Measurements from ENCODE around the gene UTP25. TPM values are rescaled to one million over a fixed set of nuclear protein-coding genes. Genes with fewer than 3 reads are reported as not detected.

UTP25 gene
- total RNA-seq, 2 experiments from 2014 or later, result 10.5 to 12.8 TPM

DNA sequence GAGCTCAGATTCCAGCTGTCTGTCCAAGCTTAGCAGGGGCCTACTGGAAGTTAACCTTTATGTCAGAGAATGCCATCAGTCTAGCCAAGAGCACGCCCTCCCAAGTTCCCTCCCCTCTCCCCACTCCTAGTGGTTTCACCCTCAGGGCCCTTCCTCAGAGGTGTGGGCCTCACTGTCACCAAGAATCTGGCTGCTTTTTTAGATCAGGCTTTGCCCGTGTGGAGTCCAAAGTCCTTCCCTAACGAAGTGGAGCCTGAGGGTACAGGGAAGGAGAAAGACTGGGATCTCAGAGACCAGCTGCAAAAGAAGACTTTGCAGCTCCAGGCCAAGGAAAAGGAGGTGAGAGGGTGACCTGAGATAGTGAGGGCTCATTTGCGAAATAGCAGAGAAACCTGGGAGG, 47.5 kb upstream of the UTP25 start:
- no peak overlapping the region for H3K27ac ChIP-seq (ENCODE audit: low read depth, low read length, poor library complexity, severe bottlenecking)
- peaks cover 71% of the 10 kb centered on the region for H3K36me3 ChIP-seq (ENCODE audit: insufficient read depth, low read length)
- no peaks in the 10 kb centered on the region for H3K9me2 ChIP-seq (ENCODE audit: insufficient read depth, low read length)
- ChIA-PET CTCF (ENCODE audit: unreplicated experiment) (no interaction called here), POLR2A (no interaction called here)
- H2AFZ ChIP-seq (ENCODE audit: low read length), result no peak overlapping the region
- no peak overlapping the region for H3K4me3 ChIP-seq (ENCODE audit: low read depth, low read length, poor library complexity, severe bottlenecking)
- no peak overlapping the region for H3K4me2 ChIP-seq (ENCODE audit: low read length)
- DNase-seq (ENCODE audit: low spot score), result no peak
- intact Hi-C loops (cut with micrococcal nuclease; ENCODE audit: unreplicated experiment), result loop anchor here (5.0 kb wide), 1 partner anchor 47 kb away; the partner anchor contains the start of gene UTP25
- no peaks in the 10 kb centered on the region for H4K20me1 ChIP-seq (ENCODE audit: insufficient read depth, low read length)
- no TSS peak for BruUV-seq (replicated peaks)
- peaks cover 8% of the 10 kb centered on the region; the same call in 1 of the 2 replicates for H3K79me2 ChIP-seq (ENCODE audit: insufficient read depth, low read depth, low read length)
- peaks cover 25% of the 10 kb centered on the region for H3K4me1 ChIP-seq (ENCODE audit: insufficient read depth, low read length, poor library complexity, severe bottlenecking)
- TF ChIP-seq, protein P1, sequence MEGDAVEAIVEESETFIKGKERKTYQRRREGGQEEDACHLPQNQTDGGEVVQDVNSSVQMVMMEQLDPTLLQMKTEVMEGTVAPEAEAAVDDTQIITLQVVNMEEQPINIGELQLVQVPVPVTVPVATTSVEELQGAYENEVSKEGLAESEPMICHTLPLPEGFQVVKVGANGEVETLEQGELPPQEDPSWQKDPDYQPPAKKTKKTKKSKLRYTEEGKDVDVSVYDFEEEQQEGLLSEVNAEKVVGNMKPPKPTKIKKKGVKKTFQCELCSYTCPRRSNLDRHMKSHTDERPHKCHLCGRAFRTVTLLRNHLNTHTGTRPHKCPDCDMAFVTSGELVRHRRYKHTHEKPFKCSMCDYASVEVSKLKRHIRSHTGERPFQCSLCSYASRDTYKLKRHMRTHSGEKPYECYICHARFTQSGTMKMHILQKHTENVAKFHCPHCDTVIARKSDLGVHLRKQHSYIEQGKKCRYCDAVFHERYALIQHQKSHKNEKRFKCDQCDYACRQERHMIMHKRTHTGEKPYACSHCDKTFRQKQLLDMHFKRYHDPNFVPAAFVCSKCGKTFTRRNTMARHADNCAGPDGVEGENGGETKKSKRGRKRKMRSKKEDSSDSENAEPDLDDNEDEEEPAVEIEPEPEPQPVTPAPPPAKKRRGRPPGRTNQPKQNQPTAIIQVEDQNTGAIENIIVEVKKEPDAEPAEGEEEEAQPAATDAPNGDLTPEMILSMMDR (conservative IDR thresholded peaks at IDR 0.05; ENCODE audit: low read length), result no peak
- TF ChIP-seq EZH2phosphoT487 (IDR thresholded peaks at IDR 0.05; ENCODE audit: borderline replicate concordance, low read depth, low read length), result no peak
- H3K9me3 ChIP-seq (ENCODE audit: low read length), result peaks cover 5% of the 10 kb centered on the region; the same call in 1 of the 2 replicates

DNA sequence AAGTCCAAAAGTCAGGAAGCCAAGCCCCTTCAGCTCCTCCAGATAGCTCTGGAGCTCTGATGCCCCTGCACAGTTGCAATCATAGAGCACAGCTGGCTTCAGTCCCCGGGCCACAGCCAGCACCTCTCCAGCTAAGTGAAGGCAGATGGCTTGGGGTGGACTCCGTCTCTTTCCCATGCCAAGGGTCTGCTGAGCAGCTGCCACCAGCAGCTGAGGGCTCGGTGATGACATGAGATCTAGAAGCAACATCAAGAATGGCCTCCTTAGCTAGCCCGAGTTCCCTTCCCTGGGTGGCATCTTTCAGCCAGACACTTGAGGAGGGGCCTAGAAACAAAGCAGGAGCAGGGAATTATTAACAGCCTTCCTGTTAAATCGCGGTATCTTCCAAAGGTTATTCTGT, 44.4 kb upstream of the UTP25 start:
- TF ChIP-seq, protein P1 (conservative IDR thresholded peaks at IDR 0.05; ENCODE audit: low read length), result no peak
- Histone ChIP-seq H2AFZ (ENCODE audit: low read length) (no peak overlapping the region), H3K9me3 (ENCODE audit: low read length) (peaks cover 5% of the 10 kb centered on the region; the same call in 1 of the 2 replicates), H3K27ac (ENCODE audit: low read depth, low read length, poor library complexity, severe bottlenecking) (no peak overlapping the region), H3K4me1 (ENCODE audit: insufficient read depth, low read length, poor library complexity, severe bottlenecking) (peaks cover 15% of the 10 kb centered on the region), H3K9me2 (ENCODE audit: insufficient read depth, low read length) (no peaks in the 10 kb centered on the region), H3K79me2 (ENCODE audit: insufficient read depth, low read depth, low read length) (peaks cover 8% of the 10 kb centered on the region; the same call in 1 of the 2 replicates), H4K20me1 (ENCODE audit: insufficient read depth, low read length) (no peaks in the 10 kb centered on the region), H3K36me3 (ENCODE audit: insufficient read depth, low read length) (peaks cover 43% of the 10 kb centered on the region), H3K4me3 (ENCODE audit: low read depth, low read length, poor library complexity, severe bottlenecking) (peak overlapping the region; percentile 93), H3K4me2 (ENCODE audit: low read length) (peak overlapping the region; percentile 95)
- no peak for DNase-seq (ENCODE audit: low spot score)
- CTCF ChIA-PET (ENCODE audit: unreplicated experiment), result interaction anchor here (0.7 kb wide), 1 partner anchor 35 kb away, joined by 3 read pairs; no protein-coding TSS in a partner anchor
- BruUV-seq (replicated peaks), result no TSS peak
- intact Hi-C loops (cut with micrococcal nuclease; ENCODE audit: unreplicated experiment), result loop anchor here (5.0 kb wide), 1 partner anchor 44 kb away; the partner anchor contains the start of gene UTP25
- POLR2A ChIA-PET, result interaction anchor here (0.7 to 2.4 kb wide), 7 partner anchors 8 to 28 kb away, joined by 3 to 21 read pairs (median 3); partner anchors contain the start of gene TRAF3IP3
